ENCODE measurements around the gene SLC23A3.
"Not testable (repeated sequence)": the region's sequence is repeated elsewhere in the genome, so short reads cannot be mapped to it uniquely, and the experiment has no call there.

The SLC23A3 gene

DNA sequence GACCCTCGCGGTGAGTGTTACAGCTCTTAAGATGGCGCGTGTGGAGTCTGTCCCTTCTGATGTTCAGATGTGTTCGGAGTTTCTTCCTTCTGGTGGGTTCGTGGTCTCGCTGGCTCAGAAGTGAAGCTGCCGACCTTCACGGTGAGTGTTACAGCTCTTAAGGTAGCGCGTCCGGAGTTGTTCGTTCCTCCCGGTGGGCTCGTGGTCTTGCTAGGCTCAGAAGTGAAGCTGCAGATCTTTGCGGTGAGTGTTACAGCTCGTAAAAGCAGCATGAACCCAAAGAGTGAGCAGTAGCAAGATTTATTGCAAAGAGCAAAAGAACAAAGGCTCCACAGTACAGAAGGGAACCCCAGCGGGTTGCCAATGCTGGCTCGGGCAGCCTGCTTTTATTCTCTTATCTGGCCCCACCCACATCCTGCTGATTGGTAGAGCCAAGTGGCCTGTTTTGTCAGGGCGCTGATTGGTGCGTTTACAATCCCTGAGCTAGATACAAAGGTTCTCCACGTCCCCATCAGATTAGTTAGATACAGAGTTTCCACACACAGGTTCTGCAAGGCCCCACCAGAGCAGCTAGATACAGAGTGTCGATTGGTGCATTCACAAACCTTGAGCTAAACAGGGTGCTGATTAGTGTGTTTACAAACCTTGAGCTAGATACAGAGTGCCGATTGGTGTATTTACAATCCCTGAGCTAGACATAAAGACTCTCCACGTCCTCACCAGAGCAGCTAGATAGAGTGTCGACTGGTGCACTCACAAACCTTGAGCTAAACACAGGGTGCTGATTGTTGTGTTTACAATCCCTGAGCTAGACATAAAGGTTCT is 30.9 kb upstream of the SLC23A3 start:
- DNase-seq (ENCODE audit: low read depth); H3K4me1 ChIP-seq (ENCODE audit: control insufficient read depth, insufficient read depth, low read length); H3K4me3 ChIP-seq (ENCODE audit: low read length); H3K9ac ChIP-seq (ENCODE audit: low read length); H3K9me3 ChIP-seq (ENCODE audit: control insufficient read depth, low read length); H3K36me3 ChIP-seq (ENCODE audit: control insufficient read depth, insufficient read depth, low read length, severe bottlenecking); H3K27me3 ChIP-seq (replicated peaks; ENCODE audit: control insufficient read depth, insufficient read depth, low read length): not testable (repeated sequence)

DNA sequence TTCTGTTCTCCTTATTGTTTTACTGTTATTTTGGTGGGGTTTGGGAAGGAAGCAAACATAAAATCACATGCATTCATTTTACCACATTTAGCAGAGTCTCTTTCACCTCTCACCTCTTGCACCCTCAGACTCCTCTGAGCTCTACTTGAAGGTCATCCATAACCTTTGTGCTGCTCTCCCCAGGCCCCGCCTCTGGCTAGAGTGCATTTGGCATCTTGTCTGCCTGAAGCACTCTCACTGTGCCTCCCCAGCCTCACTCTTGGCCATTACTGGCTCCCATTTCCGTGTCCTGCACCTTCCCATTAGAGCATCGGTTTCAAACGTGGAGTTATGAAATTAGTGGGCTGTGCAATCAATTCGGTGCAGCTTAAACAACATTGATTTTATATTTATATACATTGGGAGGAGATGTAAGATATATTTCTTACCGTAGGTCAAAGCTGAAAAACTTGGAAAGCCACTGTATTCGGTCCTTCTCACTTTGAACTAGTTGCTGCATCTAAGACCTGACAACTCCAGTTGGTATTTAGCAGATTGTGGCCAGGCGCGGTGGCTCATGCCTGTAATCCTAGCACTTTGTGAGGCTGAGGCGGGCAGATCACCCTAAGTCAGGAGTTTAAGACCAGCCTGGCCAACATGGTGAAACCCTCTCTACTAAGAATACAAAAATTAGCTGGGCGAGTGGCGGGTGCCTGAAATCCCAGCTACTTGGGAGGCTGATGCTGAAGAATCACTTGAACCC is 29.8 kb upstream of the SLC23A3 start:
- peaks cover 8% of the 10 kb centered on the region for H3K27me3 ChIP-seq (replicated peaks; ENCODE audit: control insufficient read depth, insufficient read depth, low read length)
- peaks cover 6% of the 10 kb centered on the region for H3K4me1 ChIP-seq (ENCODE audit: control insufficient read depth, insufficient read depth, low read length)
- no peak for DNase-seq (ENCODE audit: low read depth)
- H3K9me3 ChIP-seq (ENCODE audit: control insufficient read depth, low read length) = no peaks in the 10 kb centered on the region
- H3K36me3 ChIP-seq (ENCODE audit: control insufficient read depth, insufficient read depth, low read length, severe bottlenecking) = no peaks in the 10 kb centered on the region
- H3K9ac ChIP-seq (ENCODE audit: low read length) = no peak overlapping the region
- H3K4me3 ChIP-seq (ENCODE audit: low read length) = no peak overlapping the region

DNA sequence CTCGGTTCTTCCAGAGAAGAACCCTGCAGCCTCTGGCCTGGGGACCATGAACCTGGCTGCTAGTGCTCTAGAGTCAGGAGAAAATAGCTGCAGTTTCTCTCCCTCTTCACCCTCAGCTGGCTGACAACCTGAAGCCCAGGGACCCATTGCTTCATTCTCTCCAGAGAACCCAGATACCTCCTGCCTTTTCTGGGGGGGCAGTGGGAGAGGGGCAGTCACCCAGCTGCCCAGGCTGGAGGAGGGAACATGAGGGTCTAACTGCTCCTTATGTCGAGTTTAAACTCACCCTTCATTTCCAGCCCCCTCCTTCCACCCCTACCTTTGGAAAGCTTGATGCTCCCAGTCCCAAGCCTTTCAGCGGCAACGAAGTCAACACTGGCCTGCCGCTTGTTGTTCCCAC is 29.1 kb upstream of the SLC23A3 start:
- Histone ChIP-seq H3K27me3 (replicated peaks; ENCODE audit: control insufficient read depth, insufficient read depth, low read length) (peaks cover 8% of the 10 kb centered on the region), H3K9ac (ENCODE audit: low read length) (no peak overlapping the region), H3K36me3 (ENCODE audit: control insufficient read depth, insufficient read depth, low read length, severe bottlenecking) (no peaks in the 10 kb centered on the region), H3K4me1 (ENCODE audit: control insufficient read depth, insufficient read depth, low read length) (peaks cover 6% of the 10 kb centered on the region), H3K4me3 (ENCODE audit: low read length) (no peak overlapping the region), H3K9me3 (ENCODE audit: control insufficient read depth, low read length) (no peaks in the 10 kb centered on the region)
- no peak for DNase-seq (ENCODE audit: low read depth)

DNA sequence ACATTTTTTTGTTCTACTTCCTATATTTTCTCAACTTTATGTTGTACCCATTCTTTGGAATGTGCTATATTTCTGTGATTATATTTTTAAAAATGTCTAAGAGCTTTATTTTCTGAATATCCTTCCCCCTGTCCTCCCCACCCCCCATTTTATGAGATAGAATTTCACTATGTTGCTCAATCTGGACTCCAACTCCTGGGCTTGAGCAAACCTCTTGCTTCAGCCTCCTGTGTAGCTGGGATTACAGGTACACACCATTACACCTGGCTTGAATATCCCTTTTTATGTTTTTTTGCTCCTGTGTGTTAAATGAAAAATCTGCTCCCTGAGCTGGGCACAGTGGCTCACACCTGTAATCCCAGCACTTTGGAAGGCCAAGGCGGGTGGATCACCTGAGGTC is 27.6 kb upstream of the SLC23A3 start:
- no peaks in the 10 kb centered on the region for H3K36me3 ChIP-seq (ENCODE audit: control insufficient read depth, insufficient read depth, low read length, severe bottlenecking)
- H3K9me3 ChIP-seq (ENCODE audit: control insufficient read depth, low read length) = no peaks in the 10 kb centered on the region
- peaks cover 6% of the 10 kb centered on the region for H3K4me1 ChIP-seq (ENCODE audit: control insufficient read depth, insufficient read depth, low read length)
- H3K27me3 ChIP-seq (replicated peaks; ENCODE audit: control insufficient read depth, insufficient read depth, low read length) = peaks cover 8% of the 10 kb centered on the region
- H3K9ac ChIP-seq (ENCODE audit: low read length) = no peak overlapping the region
- H3K4me3 ChIP-seq (ENCODE audit: low read length) = no peak overlapping the region
- no peak for DNase-seq (ENCODE audit: low read depth)

DNA sequence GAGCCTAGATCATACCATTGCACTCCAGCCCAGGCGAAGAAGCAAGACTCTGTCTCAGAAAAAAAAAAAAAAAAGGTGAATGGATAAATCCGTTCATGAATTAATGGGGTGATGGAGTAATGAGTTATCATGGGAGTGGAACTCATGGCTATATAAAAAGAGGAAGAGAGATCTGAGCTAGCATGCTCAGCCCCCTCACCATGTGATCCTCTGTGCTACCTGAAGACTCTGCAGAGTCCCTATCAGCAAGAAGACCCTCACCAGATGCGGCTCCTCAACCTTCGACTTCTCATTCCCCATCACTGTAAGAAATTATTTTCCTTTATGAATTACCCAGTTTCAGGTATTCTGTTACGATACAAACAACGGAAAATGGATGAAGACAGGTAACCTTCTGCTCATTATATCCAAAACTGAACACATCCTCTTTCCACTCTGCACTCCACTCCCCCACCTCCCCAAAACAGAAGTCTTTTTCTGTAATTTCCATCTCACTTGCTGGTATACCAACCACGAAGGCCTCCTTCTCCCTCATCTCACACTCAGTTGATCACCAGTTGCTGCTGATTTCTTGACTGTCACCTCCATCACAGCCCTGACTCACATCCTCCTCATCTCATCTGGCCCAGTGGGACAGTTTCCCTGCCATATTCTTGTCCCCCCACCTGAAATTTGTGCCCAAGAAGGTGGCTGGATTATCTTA is 17.1 kb upstream of the SLC23A3 start:
- Histone ChIP-seq H3K36me3 (ENCODE audit: control insufficient read depth, insufficient read depth, low read length, severe bottlenecking) (peaks cover 35% of the 10 kb centered on the region), H3K9me3 (ENCODE audit: control insufficient read depth, low read length) (no peaks in the 10 kb centered on the region), H3K4me3 (ENCODE audit: low read length) (no peak overlapping the region), H3K4me1 (ENCODE audit: control insufficient read depth, insufficient read depth, low read length) (no peaks in the 10 kb centered on the region), H3K9ac (ENCODE audit: low read length) (no peak overlapping the region), H3K27me3 (replicated peaks; ENCODE audit: control insufficient read depth, insufficient read depth, low read length) (no peaks in the 10 kb centered on the region)
- no peak for DNase-seq (ENCODE audit: low read depth)

DNA sequence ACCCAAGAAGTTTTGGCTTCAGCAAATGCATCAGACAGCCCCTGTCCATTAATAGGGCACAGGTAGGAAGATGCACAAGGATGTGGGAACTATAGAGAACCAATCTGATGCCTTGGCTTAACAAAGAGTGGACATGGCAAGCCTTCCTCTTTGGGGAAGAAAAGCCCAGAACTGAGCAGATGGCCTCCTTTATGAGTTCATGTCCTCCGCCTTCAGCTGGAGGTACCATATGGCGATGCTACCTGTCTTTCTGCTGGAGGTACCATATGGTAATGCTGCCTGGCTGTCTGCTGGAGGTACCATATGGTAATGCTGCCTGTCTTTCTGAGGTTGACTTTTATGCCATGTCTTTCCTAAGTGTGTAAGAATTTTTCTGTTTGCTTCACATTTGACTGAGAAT is 14.3 kb upstream of the SLC23A3 start:
- peaks cover 6% of the 10 kb centered on the region for H3K4me1 ChIP-seq (ENCODE audit: control insufficient read depth, insufficient read depth, low read length)
- H3K9me3 ChIP-seq (ENCODE audit: control insufficient read depth, low read length) = no peaks in the 10 kb centered on the region
- H3K9ac ChIP-seq (ENCODE audit: low read length) = no peak overlapping the region
- H3K27me3 ChIP-seq (replicated peaks; ENCODE audit: control insufficient read depth, insufficient read depth, low read length) = no peaks in the 10 kb centered on the region
- H3K4me3 ChIP-seq (ENCODE audit: low read length) = no peak overlapping the region
- DNase-seq (ENCODE audit: low read depth) = no peak
- H3K36me3 ChIP-seq (ENCODE audit: control insufficient read depth, insufficient read depth, low read length, severe bottlenecking) = peaks cover 56% of the 10 kb centered on the region

DNA sequence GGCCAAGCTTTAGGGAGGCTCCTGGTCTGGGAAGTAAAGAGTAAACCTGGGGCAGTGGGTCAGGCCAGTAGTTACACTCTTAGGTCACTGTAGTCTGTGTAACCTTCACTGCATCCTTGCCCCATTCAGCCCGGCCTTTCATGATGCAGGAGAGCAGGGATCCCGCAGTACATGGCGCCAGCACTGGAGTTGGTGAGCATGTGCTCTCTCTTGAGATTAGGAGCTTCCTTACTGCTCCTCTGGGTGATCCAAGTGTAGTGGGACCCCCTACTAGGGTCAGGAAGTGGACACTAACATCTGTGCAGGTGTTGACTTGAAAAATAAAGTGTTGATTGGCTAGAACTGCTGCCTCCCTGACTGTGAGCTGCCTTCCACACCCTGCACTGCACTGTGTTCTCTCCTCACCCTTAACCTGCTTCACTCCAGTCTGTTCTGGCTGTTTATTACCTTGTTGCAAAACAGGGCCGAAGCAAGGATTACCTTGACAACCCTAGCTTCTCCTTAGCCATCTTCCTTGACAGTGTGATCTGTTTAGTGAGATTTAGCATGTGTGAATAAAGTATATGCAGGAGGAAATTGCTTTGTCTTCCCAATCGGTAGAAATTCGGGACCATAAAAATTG is 13.4 kb upstream of the SLC23A3 start:
- no peaks in the 10 kb centered on the region for H3K27me3 ChIP-seq (replicated peaks; ENCODE audit: control insufficient read depth, insufficient read depth, low read length)
- no peak overlapping the region for H3K9ac ChIP-seq (ENCODE audit: low read length)
- H3K4me1 ChIP-seq (ENCODE audit: control insufficient read depth, insufficient read depth, low read length) = peaks cover 11% of the 10 kb centered on the region
- no peak overlapping the region for H3K4me3 ChIP-seq (ENCODE audit: low read length)
- no peak for DNase-seq (ENCODE audit: low read depth)
- H3K36me3 ChIP-seq (ENCODE audit: control insufficient read depth, insufficient read depth, low read length, severe bottlenecking) = peaks cover 56% of the 10 kb centered on the region
- no peaks in the 10 kb centered on the region for H3K9me3 ChIP-seq (ENCODE audit: control insufficient read depth, low read length)

DNA sequence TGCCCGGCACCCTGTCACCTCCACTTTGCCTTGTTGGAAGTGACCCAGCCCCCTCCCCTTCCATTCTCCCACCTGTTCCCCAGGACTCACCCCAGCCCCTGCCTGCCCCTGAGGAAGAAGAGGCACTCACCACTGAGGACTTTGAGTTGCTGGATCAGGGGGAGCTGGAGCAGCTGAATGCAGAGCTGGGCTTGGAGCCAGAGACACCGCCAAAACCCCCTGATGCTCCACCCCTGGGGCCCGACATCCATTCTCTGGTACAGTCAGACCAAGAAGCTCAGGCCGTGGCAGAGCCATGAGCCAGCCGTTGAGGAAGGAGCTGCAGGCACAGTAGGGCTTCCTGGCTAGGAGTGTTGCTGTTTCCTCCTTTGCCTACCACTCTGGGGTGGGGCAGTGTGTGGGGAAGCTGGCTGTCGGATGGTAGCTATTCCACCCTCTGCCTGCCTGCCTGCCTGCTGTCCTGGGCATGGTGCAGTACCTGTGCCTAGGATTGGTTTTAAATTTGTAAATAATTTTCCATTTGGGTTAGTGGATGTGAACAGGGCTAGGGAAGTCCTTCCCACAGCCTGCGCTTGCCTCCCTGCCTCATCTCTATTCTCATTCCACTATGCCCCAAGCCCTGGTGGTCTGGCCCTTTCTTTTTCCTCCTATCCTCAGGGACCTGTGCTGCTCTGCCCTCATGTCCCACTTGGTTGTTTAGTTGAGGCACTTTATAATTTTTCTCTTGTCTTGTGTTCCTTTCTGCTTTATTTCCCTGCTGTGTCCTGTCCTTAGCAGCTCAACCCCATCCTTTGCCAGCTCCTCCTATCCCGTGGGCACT is 12.7 kb upstream of the SLC23A3 start:
- Histone ChIP-seq H3K36me3 (ENCODE audit: control insufficient read depth, insufficient read depth, low read length, severe bottlenecking) (peaks cover 56% of the 10 kb centered on the region), H3K27me3 (replicated peaks; ENCODE audit: control insufficient read depth, insufficient read depth, low read length) (no peaks in the 10 kb centered on the region), H3K4me3 (ENCODE audit: low read length) (no peak overlapping the region), H3K4me1 (ENCODE audit: control insufficient read depth, insufficient read depth, low read length) (peaks cover 11% of the 10 kb centered on the region), H3K9ac (ENCODE audit: low read length) (no peak overlapping the region), H3K9me3 (ENCODE audit: control insufficient read depth, low read length) (no peaks in the 10 kb centered on the region)
- no peak for DNase-seq (ENCODE audit: low read depth)

DNA sequence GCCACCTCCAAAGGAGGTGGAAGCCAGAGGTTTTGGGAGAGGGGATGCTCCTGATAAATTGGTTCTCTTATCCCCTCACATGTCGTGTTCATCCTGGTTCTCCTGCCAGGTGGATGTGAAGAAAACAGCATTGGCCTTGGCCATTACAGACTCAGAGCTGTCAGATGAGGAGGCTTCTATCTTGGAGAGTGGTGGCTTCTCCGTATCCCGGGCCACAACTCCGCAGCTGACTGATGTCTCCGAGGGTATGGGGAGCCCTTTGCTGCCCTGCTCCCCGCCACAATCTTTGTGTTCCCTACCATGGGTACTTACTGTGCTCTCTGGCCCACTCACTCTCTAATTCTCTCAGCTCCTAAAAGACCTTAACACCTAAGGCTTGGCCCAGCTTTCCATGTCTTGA is 11.7 kb upstream of the SLC23A3 start:
- Histone ChIP-seq H3K36me3 (ENCODE audit: control insufficient read depth, insufficient read depth, low read length, severe bottlenecking) (peaks cover 56% of the 10 kb centered on the region), H3K4me1 (ENCODE audit: control insufficient read depth, insufficient read depth, low read length) (peaks cover 17% of the 10 kb centered on the region), H3K4me3 (ENCODE audit: low read length) (no peak overlapping the region), H3K9ac (ENCODE audit: low read length) (no peak overlapping the region), H3K9me3 (ENCODE audit: control insufficient read depth, low read length) (no peaks in the 10 kb centered on the region), H3K27me3 (replicated peaks; ENCODE audit: control insufficient read depth, insufficient read depth, low read length) (no peaks in the 10 kb centered on the region)
- no peak for DNase-seq (ENCODE audit: low read depth)

DNA sequence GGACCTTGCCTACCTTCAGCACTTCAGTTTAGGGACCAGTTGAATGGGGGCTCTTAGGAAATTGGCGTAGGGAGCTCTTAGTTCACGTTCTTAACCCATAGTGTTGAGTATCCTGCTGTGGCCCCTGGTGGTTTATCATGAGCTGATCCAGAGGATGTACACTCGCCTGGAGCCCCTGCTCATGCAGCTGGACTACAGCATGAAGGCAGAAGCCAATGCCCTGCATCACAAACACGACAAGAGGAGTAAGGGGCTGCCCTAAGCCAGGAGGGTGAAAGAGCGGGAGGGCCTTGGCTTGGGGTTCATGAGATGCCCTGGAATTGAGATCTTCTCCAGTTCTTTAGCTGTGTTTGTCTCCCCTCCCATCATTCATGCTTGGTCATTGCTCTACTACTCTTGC is 11.1 kb upstream of the SLC23A3 start:
- no peak overlapping the region for H3K9ac ChIP-seq (ENCODE audit: low read length)
- no peak for DNase-seq (ENCODE audit: low read depth)
- no peaks in the 10 kb centered on the region for H3K9me3 ChIP-seq (ENCODE audit: control insufficient read depth, low read length)
- no peak overlapping the region for H3K4me3 ChIP-seq (ENCODE audit: low read length)
- no peaks in the 10 kb centered on the region for H3K27me3 ChIP-seq (replicated peaks; ENCODE audit: control insufficient read depth, insufficient read depth, low read length)
- H3K4me1 ChIP-seq (ENCODE audit: control insufficient read depth, insufficient read depth, low read length) = peaks cover 19% of the 10 kb centered on the region
- peaks cover 56% of the 10 kb centered on the region for H3K36me3 ChIP-seq (ENCODE audit: control insufficient read depth, insufficient read depth, low read length, severe bottlenecking)
